Amygdala (tissue), 56 donors: Measurements from ENCODE around the gene COQ4.
"Not testable (repeated sequence)": the region's sequence is repeated elsewhere in the genome, so short reads cannot be mapped to it uniquely, and the experiment has no call there.

Experiments
- DNase-seq, 56 donors: peaks; one replicate each; lab custom pipeline; 2025; lab: John Stamatoyannopoulos, UW

COQ4 gene

DNA sequence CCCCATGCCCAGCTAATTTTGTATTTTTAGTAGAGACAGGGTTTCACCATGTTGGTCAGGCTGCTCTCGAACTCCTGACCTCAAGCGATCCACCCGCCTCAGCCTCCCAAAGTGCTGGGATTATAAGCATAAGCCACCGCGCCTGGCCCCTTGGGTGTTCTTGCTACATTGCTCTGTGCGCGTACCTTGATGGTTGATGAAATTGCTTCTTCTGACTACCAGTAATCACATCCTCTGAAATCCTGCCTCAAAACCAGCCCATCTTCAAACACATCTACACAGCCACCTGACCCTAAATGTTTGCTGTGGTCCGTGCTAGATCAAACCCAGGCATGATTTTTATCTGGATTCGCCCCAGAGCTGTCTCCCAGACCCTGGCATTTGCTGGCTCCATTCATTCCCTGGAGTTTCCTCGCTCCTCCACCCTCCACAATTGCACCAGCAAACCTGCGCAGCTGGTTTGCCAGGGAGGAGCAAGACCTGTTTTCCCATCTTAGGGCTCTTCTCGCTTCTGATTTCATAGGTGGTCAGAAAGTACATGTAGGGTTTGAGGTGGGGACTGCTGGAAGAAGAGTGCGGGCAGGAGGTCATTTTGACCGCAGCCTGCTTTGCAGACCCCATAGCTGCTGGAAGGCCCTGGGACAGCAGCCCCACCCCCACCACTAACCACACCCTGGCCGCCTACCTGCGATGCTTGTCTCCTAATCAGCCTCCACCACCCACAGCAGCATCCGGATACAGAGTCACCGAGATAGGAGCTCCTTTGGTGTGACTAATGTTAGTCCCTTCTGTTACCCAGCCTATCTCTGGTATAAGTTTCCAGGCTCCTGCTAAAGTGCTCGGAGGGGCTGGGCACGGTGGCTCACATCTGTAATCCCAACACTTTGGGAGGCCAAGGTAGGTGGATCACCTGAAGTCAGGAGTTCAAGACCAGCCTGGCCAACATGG is 23.8 kb upstream of the COQ4 start:
- no peak for DNase-seq

GRCh38 chr9:128304136-128304970 is 18.3 kb upstream of the COQ4 start:
- DNase-seq: no peak

DNA sequence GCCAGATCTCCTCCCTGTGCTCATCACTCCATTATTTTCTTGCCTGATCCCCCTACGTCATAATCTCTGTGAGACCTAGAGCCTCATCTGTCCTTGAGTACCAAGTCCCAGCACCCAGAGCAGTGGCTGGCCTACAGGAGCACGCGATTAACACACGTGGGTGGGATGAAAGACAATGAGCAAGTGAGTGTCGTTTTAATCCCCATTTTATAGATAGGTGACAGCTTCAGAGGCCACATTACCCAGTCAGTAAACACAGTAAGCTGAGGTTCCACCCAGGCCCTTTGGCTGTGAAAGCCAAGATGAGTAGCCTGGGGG is 17.7 kb upstream of the COQ4 start:
- DNase-seq: no peak

DNA sequence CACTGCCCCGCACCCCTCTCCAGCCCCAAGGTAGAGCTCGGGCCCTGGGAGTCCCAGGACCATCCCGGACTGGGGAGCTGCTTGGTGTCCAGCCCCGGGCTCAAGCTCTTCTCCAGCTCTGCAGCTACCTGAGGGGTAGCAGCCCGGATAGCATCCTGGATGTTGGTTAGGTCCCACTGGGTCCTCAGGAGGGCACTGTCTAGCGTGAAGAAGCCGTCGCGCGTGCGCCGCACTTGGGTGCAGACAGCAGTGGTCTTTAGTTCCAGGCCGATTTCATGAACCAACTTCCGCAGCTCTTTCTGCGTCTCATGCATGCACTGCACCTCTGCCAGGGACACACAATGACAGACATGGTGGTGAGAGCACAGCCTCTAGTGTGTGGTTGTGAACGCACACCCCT is 13.1 kb upstream of the COQ4 start:
- no peak for DNase-seq

DNA sequence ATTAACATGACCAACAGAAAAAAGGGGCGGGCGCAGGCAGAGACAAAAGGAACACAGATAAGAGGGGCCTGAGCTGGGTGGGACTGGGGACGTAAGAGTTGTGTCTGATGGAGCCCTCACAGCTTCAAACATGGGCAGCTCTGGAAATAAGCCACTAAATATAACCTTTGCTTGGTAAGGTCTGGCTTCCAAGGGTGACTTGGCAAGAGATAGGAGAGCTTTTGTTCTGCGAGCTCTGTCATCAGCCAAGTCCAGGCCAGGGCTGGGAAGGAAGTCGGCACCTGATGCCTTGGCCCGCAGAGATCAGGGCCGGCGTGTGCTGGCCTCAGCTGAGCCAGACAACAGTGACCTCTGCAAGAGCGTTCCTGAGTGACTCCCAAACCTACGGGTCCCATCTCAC is 12.2 kb upstream of the COQ4 start:
- peak in 6 of 56 donors; percentile 2 to 61 (median 9) for DNase-seq

- no peak for DNase-seq
Measured at GRCh38 chr9:128314697-128315096, 7.9 kb upstream of the COQ4 start.

GRCh38 chr9:128316421-128316820 is 6.2 kb upstream of the COQ4 start:
- peak in 55 of 56 donors; percentile 18 to 96 (median 86) for DNase-seq

GRCh38 chr9:128317629-128318028 is 5.0 kb upstream of the COQ4 start:
- DNase-seq: no peak

DNA sequence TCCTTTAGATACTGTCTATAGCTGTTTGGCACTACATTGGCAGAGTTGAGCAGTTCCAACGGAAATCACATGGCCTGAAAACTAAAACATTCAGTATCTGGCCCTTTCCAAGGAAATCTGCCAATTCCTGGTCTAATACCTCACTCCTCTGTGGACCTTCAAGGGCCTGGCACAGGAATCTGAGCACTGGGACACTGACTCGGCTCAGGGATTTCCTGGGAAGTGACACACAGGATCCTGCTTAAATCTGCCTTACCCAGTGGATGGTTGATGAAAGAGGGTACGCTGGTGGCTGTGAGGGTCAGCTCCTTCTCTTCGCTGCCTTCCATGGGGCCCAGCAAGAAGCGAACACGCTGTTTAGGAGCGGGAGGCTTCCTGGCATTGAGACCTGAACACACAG is 1.3 kb upstream of the COQ4 start:
- DNase-seq: no peak

- DNase-seq: no peak
Measured at GRCh38 chr9:128321879-128322403, 698 bp upstream of the COQ4 start.

GRCh38 chr9:128323212-128323730 is 632 bp downstream of the COQ4 start:
- DNase-seq: no peak

- no peak for DNase-seq
Measured at GRCh38 chr9:128323791-128324190, 1.2 kb downstream of the COQ4 start.

DNA sequence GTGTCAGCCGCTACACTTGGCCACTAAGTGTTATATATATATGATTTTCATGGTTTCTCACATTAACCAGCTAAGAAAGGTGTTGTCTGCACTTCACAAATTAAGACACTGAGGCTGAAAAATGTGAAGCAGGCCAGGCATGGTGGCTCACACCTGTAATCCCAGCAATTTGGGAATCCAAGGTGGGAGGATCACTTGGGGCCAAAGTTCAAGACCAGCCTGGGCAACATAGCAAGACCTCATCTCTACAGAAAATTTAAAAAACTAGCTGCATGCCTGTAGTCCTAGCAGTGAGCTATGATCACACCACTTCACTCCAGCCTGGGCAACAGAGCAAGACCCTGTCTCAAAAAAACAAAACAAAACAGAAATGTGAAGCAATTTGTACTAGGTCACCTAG is 1.8 kb downstream of the COQ4 start:
- no peak for DNase-seq

GRCh38 chr9:128325629-128326028 is 3.0 kb downstream of the COQ4 start:
- no peak for DNase-seq

GRCh38 chr9:128333451-128333869 is 10.8 kb downstream of the COQ4 start:
- DNase-seq: no peak

DNA sequence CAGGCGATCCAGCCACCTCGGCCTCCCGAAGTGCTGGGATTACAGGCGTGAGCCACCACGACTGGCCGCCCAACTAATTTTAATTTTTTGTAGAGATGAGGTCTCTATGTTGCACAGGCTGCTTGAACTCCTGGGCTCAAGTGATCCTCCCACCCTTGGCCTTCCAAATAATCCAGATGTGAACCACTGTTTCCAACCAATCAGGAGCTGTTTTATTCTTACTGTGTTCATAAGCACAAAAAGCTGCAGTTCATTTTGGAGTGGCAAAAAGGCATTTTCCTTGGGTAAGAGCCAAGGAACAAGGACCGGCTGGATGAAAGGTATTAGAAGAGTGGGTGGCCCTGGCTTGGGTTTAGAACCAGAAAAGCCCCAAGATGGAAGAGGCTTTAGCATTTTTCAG is 12.5 kb downstream of the COQ4 start:
- DNase-seq: no peak

DNA sequence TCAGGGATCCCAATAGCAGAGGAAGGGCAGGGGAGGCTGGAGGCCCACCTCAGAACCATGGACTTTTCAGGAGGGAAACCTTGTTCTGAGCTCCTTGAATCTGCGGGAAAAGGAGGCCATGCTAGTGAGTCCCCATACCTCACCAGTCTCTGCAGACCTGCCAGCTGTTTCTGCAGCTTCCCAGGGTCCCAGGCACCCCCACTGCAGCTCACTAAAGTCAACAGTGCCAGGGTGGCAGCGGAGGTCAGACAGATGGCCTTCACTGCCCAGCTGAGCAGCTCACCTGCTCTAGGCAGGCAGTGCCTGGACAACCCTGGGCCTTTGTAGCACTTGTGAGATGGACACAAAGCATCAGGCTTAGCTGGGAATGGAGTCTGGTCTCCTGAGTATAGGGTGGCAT is 13.3 kb downstream of the COQ4 start:
- no peak for DNase-seq

DNA sequence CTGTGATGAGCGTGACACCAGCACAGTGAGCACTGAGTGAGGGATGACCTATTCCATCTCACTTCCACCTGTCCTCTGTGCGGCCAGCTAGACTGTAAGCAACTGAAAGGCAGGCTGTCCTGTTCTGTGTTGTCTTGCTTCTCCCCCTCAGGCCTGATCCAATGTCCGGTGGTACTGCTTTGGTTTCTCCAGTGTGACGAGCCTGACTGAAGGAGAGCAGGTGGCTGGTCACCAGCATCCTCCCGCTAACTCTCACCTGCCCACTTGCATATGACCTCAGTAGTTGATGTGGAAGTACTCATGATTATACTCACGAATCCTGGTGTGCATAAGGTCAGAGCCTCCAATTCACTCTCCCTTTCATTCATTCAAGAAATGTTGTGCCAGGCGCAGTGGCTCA is 15.3 kb downstream of the COQ4 start:
- DNase-seq: no peak

GRCh38 chr9:128338852-128339614 is 16.4 kb downstream of the COQ4 start:
- DNase-seq: not testable (repeated sequence)
